ENCODE data around the gene AP2B1. TPM values are rescaled to one million over a fixed set of nuclear protein-coding genes. Genes with fewer than 3 reads are reported as not detected.

Gene AP2B1
- total RNA-seq, 1 experiment from 2014 or later, result 217 TPM

DNA sequence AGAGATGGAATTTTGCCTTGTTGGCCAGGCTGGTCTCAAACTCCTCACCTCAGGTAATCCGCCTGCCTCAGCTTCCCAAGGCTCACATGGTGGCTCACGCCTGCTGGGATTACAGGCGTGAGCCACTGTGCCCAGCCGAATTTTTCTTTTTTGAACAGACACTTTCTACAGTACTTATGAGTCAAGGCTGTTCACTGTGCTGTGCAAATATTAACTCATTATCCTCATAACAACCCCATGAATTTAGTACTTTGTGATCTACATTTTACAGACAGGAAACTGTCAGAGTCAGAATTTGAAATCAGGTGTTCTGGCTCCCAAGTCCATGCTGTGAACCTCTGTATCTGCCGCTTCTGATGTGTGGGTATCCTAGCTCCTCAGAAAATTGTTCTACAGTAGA lies 118.6 kb downstream of the AP2B1 start:
- no peak overlapping the region for H3K4me3 Mint-ChIP-seq
- no peak overlapping the region for H4K5ac ChIP-seq (ENCODE audit: insufficient read length, low read depth, low read length)
- no peaks in the 10 kb centered on the region for H3K27me3 ChIP-seq (ENCODE audit: insufficient read depth, low read length)
- H2BK15ac ChIP-seq (ENCODE audit: low read depth, low read length), result no peak overlapping the region
- H3K79me2 ChIP-seq (ENCODE audit: insufficient read depth, low read length), result no peaks in the 10 kb centered on the region
- H3K4me2 ChIP-seq (ENCODE audit: insufficient read depth, insufficient read length, low read length), result no peak overlapping the region
- H3T11ph ChIP-seq (ENCODE audit: low read length), result no peak overlapping the region
- H3K23me2 ChIP-seq (ENCODE audit: insufficient read length, low read depth, low read length, poor library complexity, severe bottlenecking), result no peaks in the 10 kb centered on the region
- H4K91ac ChIP-seq (ENCODE audit: insufficient read length, low read depth, low read length), result no peak overlapping the region
- H2BK12ac ChIP-seq (ENCODE audit: insufficient read length, low read depth, low read length), result no peak overlapping the region
- no peaks in the 10 kb centered on the region for H3K9me3 ChIP-seq (ENCODE audit: control insufficient read depth, low read depth, low read length)
- H3K9ac ChIP-seq (ENCODE audit: extremely low read depth, insufficient read length, low read length), result no peak overlapping the region
- H3K27me3 Mint-ChIP-seq (ENCODE audit: low read depth), result no peaks in the 10 kb centered on the region
- no peak overlapping the region for H3K23ac ChIP-seq (ENCODE audit: insufficient read length, low read depth, low read length)
- no peak overlapping the region for H3K27ac Mint-ChIP-seq
- H3K4me1 ChIP-seq (ENCODE audit: insufficient read depth, low read length), result no peaks in the 10 kb centered on the region
- no peak overlapping the region for H3K18ac ChIP-seq (ENCODE audit: insufficient read length, low read depth, low read length)
- H2AFZ ChIP-seq (ENCODE audit: low read length), result no peak overlapping the region
- H2BK120ac ChIP-seq (ENCODE audit: low read depth, low read length, poor library complexity, severe bottlenecking), result no peak overlapping the region
- no peak overlapping the region for H2BK20ac ChIP-seq (ENCODE audit: low read depth, low read length, poor library complexity, severe bottlenecking)
- H3K36me3 Mint-ChIP-seq (ENCODE audit: insufficient read depth in 1 of 3, low read depth in 3 of 3), result peaks cover 11 to 28% (median 20%) of the 10 kb centered on the region in 3 experiments
- no peak for TF ChIP-seq CTCF (conservative IDR thresholded peaks at IDR 0.05)
- no peaks in the 10 kb centered on the region for H4K20me1 ChIP-seq (ENCODE audit: control insufficient read depth, insufficient read depth, insufficient read length)
- no peaks in the 10 kb centered on the region; a peak in 1 of 5 replicates for H3K9me3 Mint-ChIP-seq
- no peaks in the 10 kb centered on the region for H3K4me1 Mint-ChIP-seq
- H3K14ac ChIP-seq (ENCODE audit: insufficient read depth, low read length), result no peak overlapping the region
- H3K56ac ChIP-seq (ENCODE audit: insufficient read length, low read depth, low read length), result no peak overlapping the region
- no CpG with 5 or more reads among the region's 5 CpGs for WGBS (ENCODE audit: extremely low coverage, insufficient read length, low lambda C conversion rate)
- no peak overlapping the region for H2BK5ac ChIP-seq (ENCODE audit: insufficient read length, low read length)
- DNase-seq, result no peak
- no peak overlapping the region for H2AK5ac ChIP-seq (ENCODE audit: insufficient read length, low read length)
- no peak overlapping the region for H3K27ac ChIP-seq (ENCODE audit: insufficient read length, low read depth, low read length)
- no peaks in the 10 kb centered on the region for H3K79me1 ChIP-seq (ENCODE audit: insufficient read depth, low read depth, low read length, poor library complexity, severe bottlenecking)
- no peak overlapping the region for H4K8ac ChIP-seq (replicated peaks; ENCODE audit: insufficient read length, low read depth, low read length)
- no peak overlapping the region for H3K4ac ChIP-seq (ENCODE audit: low read depth, low read length)

Data from H9 (cell line).